GM06990 (cell line): ENCODE measurements around the gene SSTR4.

Source experiments
- DNase-seq: peaks from one replicate; pipeline ENCODE4 v3.0.0-alpha.2; 2011; ENCODE audit not compliant: insufficient read length; ENCODE audit errors: extremely low read depth
- H3K27me3 ChIP-seq: replicated peaks from 2 replicates; pipeline ENCODE4 v1.6.0; 2011; ENCODE audit warnings: low read length; ENCODE audit not compliant: control insufficient read depth, insufficient read depth
- H3K36me3 ChIP-seq: 2 replicates; pipeline ENCODE4 v1.5.1; 2011; ENCODE audit warnings: low read length; ENCODE audit not compliant: control insufficient read depth, insufficient read depth
- H3K4me3 ChIP-seq: replicated peaks from 2 replicates; pipeline ENCODE4 v1.5.1; 2011; ENCODE audit warnings: low read depth, mild to moderate bottlenecking, control low read depth, low read length
- TF ChIP-seq, protein P1 (sequence below): IDR thresholded peaks from 2 replicates; pipeline ENCODE4 v1.5.1; 2011; ENCODE audit warnings: low read length, control low read depth, mild to moderate bottlenecking, inconsistent platforms; ENCODE audit not compliant: insufficient read depth, poor library complexity, severe bottlenecking

Gene SSTR4

DNA sequence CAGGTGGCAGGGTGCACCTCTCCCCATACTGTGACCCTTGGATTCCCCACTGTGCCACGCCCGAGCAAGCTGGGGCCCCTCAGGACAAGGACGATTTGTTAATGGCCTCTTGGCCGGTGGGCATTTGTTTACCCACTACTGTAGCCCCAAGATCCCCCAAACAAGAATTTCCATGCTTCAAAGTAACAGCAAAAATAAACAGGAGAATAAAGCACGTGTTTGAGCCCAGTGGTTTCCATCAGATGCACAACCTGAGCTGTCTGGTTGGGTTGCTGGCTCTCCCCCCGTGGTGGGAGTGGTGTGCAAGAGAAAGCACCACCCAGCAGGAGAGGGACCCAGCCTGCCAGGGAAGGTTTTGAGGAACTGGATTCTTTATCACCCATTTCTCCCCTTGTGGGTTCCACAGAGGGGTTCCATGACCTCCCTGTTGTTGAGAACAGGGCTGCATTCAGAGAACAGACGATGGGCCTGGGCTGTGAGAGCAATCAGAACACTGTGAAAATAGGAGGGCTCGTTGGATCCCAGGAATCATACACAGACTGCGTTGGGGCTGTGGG, 46.2 kb downstream of the SSTR4 start:
- DNase-seq, result no peak
- H3K4me3 ChIP-seq, result no peak overlapping the region
- no peaks in the 10 kb centered on the region for H3K36me3 ChIP-seq
- H3K27me3 ChIP-seq, result no peaks in the 10 kb centered on the region
- TF ChIP-seq, protein P1, sequence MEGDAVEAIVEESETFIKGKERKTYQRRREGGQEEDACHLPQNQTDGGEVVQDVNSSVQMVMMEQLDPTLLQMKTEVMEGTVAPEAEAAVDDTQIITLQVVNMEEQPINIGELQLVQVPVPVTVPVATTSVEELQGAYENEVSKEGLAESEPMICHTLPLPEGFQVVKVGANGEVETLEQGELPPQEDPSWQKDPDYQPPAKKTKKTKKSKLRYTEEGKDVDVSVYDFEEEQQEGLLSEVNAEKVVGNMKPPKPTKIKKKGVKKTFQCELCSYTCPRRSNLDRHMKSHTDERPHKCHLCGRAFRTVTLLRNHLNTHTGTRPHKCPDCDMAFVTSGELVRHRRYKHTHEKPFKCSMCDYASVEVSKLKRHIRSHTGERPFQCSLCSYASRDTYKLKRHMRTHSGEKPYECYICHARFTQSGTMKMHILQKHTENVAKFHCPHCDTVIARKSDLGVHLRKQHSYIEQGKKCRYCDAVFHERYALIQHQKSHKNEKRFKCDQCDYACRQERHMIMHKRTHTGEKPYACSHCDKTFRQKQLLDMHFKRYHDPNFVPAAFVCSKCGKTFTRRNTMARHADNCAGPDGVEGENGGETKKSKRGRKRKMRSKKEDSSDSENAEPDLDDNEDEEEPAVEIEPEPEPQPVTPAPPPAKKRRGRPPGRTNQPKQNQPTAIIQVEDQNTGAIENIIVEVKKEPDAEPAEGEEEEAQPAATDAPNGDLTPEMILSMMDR, result no peak

GRCh38 chr20:23082846-23083552, 47.9 kb downstream of the SSTR4 start:
- Histone ChIP-seq H3K27me3 (no peaks in the 10 kb centered on the region), H3K36me3 (no peaks in the 10 kb centered on the region), H3K4me3 (no peak overlapping the region)
- no peak for DNase-seq
- TF ChIP-seq, protein P1, result no peak

DNA sequence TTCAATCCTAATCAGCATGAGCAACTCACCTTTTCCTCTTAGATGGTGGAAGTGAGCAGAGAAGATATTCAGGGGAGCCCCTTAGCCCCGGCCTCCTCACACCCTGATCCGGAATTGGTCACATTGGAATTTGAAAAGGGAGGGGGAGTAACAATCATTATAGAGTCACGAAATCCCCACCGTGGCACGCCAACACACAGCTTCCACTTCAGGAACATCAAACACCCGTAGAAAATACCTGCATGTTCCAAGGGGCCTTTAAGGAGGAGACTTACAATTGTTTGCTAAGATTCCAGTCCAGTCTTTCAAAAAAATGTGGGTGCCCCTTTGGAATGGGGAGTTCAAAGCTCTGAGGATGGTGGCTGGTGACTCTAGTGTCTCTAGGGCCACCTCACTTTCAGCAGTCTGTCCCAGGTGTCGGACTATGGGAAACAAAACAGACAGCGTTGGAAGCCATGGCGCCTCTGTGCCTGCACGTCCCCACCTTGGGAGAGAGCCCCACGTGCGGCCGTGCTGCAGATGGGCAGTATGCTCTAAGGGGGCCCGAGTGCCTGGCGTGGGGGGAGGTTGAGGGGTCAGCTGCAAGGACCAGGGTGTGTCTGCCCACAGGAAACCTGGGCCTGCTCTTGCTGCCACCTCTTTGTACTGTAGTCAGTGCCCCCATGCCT, 48.6 kb downstream of the SSTR4 start:
- no peaks in the 10 kb centered on the region for H3K36me3 ChIP-seq
- TF ChIP-seq, protein P1, result no peak
- H3K27me3 ChIP-seq, result no peaks in the 10 kb centered on the region
- peak overlapping the region; percentile 7 for H3K4me3 ChIP-seq
- no peak for DNase-seq

DNA sequence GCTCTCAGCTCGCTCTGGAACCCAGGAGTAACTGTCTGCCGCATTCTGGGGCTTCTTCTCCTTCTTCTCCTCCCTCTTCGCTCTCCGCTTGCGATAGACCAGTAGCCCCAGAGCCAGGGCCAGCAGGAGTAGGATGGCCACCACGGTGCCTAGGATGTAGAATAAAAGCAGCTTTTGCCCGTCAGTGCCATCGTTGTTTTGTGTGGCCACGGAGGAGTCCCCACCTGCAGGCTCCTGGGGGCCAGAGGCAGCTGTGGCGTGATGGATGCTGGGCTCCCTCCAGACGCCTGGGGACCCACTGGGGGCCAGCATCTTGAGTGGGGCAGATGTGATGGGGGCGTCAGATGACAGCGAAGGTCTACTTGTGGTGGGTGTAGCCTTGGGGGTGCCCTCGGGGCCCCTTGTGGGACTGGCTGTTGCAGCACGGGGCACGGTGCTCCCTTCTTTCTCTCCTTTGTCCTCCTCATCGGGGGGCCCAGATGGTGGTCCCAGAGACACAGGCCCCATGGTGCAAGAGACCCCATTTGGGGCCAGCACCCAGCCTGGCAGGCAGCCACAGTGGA, 49.3 kb downstream of the SSTR4 start:
- no peaks in the 10 kb centered on the region for H3K36me3 ChIP-seq
- no peaks in the 10 kb centered on the region for H3K27me3 ChIP-seq
- H3K4me3 ChIP-seq, result peak overlapping the region; percentile 9; the same call in 1 of the 2 replicates
- DNase-seq, result no peak
- TF ChIP-seq, protein P1, result no peak

- no peaks in the 10 kb centered on the region for H3K36me3 ChIP-seq
- TF ChIP-seq, protein P1, result no peak
- no peak for DNase-seq
- no peaks in the 10 kb centered on the region for H3K27me3 ChIP-seq
- no peak overlapping the region for H3K4me3 ChIP-seq
Observed at GRCh38 chr20:23084845-23085365, 49.8 kb downstream of the SSTR4 start.
